Stimulated activated CD8-positive, alpha-beta memory T cell treated with anti-CD3 and anti-CD28 coated beads, Interleukin-7, amount 100 ng/mL, for 4 hours (primary cell): Measurements from ENCODE around the gene ARHGEF26.
A peak's percentile ranks its signal among the peaks of the same experiment; 100 is the strongest.

Experiments used
- DNase-seq, 2 donors: peaks; one replicate each; pipeline ENCODE4 v3.0.0-alpha.2; 2020; ENCODE audit warnings: low read depth in 2 of 2

Gene ARHGEF26

GRCh38 chr3:154113609-154114008 lies 7.6 kb upstream of the ARHGEF26 start:
- DNase-seq, result no peak

GRCh38 chr3:154115332-154115731 lies 5.9 kb upstream of the ARHGEF26 start:
- DNase-seq, result no peak

GRCh38 chr3:154119951-154120350 lies 1.2 kb upstream of the ARHGEF26 start:
- DNase-seq, result no peak

- peak in 1 of 2 donors; percentile 0 for DNase-seq
Observed at GRCh38 chr3:154121701-154122551, 736 bp downstream of the ARHGEF26 start.

- DNase-seq, result no peak
Observed at GRCh38 chr3:154122552-154122911, 1.3 kb downstream of the ARHGEF26 start.

- DNase-seq, result no peak
Observed at GRCh38 chr3:154122912-154123559, 1.8 kb downstream of the ARHGEF26 start.

GRCh38 chr3:154123906-154124305 lies 2.7 kb downstream of the ARHGEF26 start:
- DNase-seq, result no peak

GRCh38 chr3:154125378-154126030 lies 4.3 kb downstream of the ARHGEF26 start:
- no peak for DNase-seq

- DNase-seq, result no peak
Observed at GRCh38 chr3:154126651-154127050, 5.5 kb downstream of the ARHGEF26 start.

GRCh38 chr3:154129625-154130024 lies 8.4 kb downstream of the ARHGEF26 start:
- no peak for DNase-seq

- no peak for DNase-seq
Observed at GRCh38 chr3:154130540-154130939, 9.3 kb downstream of the ARHGEF26 start.

- no peak for DNase-seq
Observed at GRCh38 chr3:154131830-154132229, 10.6 kb downstream of the ARHGEF26 start.

GRCh38 chr3:154132777-154133375 lies 11.7 kb downstream of the ARHGEF26 start:
- no peak for DNase-seq

GRCh38 chr3:154135511-154136173 lies 14.5 kb downstream of the ARHGEF26 start:
- DNase-seq, result no peak

- DNase-seq, result no peak
Observed at GRCh38 chr3:154137036-154137435, 15.8 kb downstream of the ARHGEF26 start.

GRCh38 chr3:154139996-154140436 lies 18.8 kb downstream of the ARHGEF26 start:
- DNase-seq, result no peak

- DNase-seq, result no peak
Observed at GRCh38 chr3:154142608-154143007, 21.4 kb downstream of the ARHGEF26 start.

GRCh38 chr3:154143873-154144272 lies 22.7 kb downstream of the ARHGEF26 start:
- DNase-seq, result no peak

- DNase-seq, result no peak
Observed at GRCh38 chr3:154144825-154145465, 23.8 kb downstream of the ARHGEF26 start.

- no peak for DNase-seq
Observed at GRCh38 chr3:154148541-154148940, 27.4 kb downstream of the ARHGEF26 start.

GRCh38 chr3:154149286-154149685 lies 28.1 kb downstream of the ARHGEF26 start:
- DNase-seq, result no peak
